DOHH2 (cell line): ENCODE results near the gene GALNT17.

Source experiments
- CTCF ChIP-seq: fragments of 200-600 bp; sonication (generic); IDR thresholded peaks from one replicate; pipeline ENCODE4 v1.5.1; 2014; ENCODE audit warnings: antibody characterized with exemption, mild to moderate bottlenecking, low read depth, low read length; ENCODE audit not compliant: poor library complexity, severe bottlenecking
- EZH2phosphoT487 ChIP-seq: fragments of 200-600 bp; sonication (generic); IDR thresholded peaks from 2 replicates; pipeline ENCODE4 v1.6.1; 2017; ENCODE audit warnings: borderline replicate concordance, mild to moderate bottlenecking, antibody characterized with exemption, low read length, moderate library complexity, mixed read lengths

GRCh38 chr7:71548746-71549145 lies 416.8 kb downstream of the GALNT17 start:
- TF ChIP-seq CTCF (no peak), EZH2phosphoT487 (no peak)
